Tibial artery (tissue), 4 donors: Measurements from ENCODE around the gene POLK.
"Not testable (repeated sequence)": the region's sequence is repeated elsewhere in the genome, so short reads cannot be mapped to it uniquely, and the experiment has no call there.

Experiments used
- DNase-seq, 2 donors: peaks; one replicate each; pipeline ENCODE4 v3.0.0-alpha.2; 2019
- H3K27ac ChIP-seq, 2 donors: fragments of 200-600 bp; sonication (generic) in 1 of 2; 1 replicate in 1 of 2; 2 replicates in 1 of 2; pipeline ENCODE4 v1.5.1; 2018 to 2019; ENCODE audit warnings: mild to moderate bottlenecking in 1 of 2
- H3K27me3 ChIP-seq, 2 donors: fragments of 200-600 bp; sonication (generic) in 1 of 2; one replicate each; pipeline versions ENCODE4 v1.5.1 to v1.6.0; 2016 to 2019
- H3K36me3 ChIP-seq, 3 donors: fragments of 200-600 bp; sonication (generic) in 2 of 3; one replicate each; pipeline ENCODE4 v1.5.1; 2016 to 2019; ENCODE audit warnings: mild to moderate bottlenecking in 2 of 3
- H3K4me1 ChIP-seq, 4 donors: fragments of 200-600 bp; sonication (generic) in 2 of 4; 1 replicate in 3 of 4; 2 replicates in 1 of 4; pipeline ENCODE4 v1.5.1; 2016 to 2019
- H3K4me3 ChIP-seq, 2 donors: fragments of 200-600 bp; sonication (generic) in 1 of 2; 1 replicate in 1 of 2; 2 replicates in 1 of 2; pipeline ENCODE4 v1.5.1; 2018 to 2019; ENCODE audit warnings: mild to moderate bottlenecking in 2 of 2
- H3K9me3 ChIP-seq, 3 donors: fragments of 200-600 bp; sonication (generic) in 1 of 3; one replicate each; pipeline ENCODE4 v1.5.1; 2016 to 2019
- intact Hi-C: fragments of 100-400 bp; cut with DNase I; formaldehyde crosslinking; loops from one replicate; pipeline ENCODE4 v1.15.0; 2023; ENCODE audit warnings: low total_unique reads
- TF ChIP-seq, protein P1 (sequence below), 2 experiments: fragments of 200-600 bp in 1 of 2; fragments of 450-650 bp in 1 of 2; IDR thresholded peaks; one replicate each; pipeline ENCODE4 v1.5.1; 2017 to 2019; ENCODE audit warnings: antibody characterized with exemption in 2 of 2, mild to moderate bottlenecking in 1 of 2, moderate library complexity in 1 of 2

POLK gene

DNA sequence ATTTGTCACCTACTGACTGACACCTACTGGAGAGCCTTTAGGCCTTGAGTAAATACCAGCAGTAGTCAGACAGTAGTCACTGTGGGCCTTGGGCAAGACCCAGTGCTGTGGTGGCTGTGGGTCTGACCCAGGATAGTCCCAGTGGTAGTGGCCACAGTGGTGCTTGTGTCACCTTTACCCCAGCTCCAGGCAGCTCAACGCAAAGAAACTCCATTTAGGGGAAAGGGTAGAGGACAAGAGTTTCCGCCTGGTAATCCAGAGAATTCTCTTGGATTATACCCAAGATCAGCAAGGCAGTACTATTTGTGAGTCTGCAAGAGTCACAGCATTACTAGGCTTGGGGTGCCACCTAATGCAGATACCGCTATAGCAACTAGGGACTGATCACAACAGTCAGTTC, 29.2 kb upstream of the POLK start:
- Histone ChIP-seq H3K9me3 (peaks cover 0 to 12% (median 0%) of the 10 kb centered on the region in 3 donors), H3K36me3 (no peaks in the 10 kb centered on the region), H3K4me1 (peaks cover 0 to 15% (median 0%) of the 10 kb centered on the region in 4 donors), H3K27ac (no peak overlapping the region), H3K4me3 (no peak overlapping the region), H3K27me3 (no peaks in the 10 kb centered on the region)
- DNase-seq: no peak
- intact Hi-C loops: no loop called here
- TF ChIP-seq, protein P1, sequence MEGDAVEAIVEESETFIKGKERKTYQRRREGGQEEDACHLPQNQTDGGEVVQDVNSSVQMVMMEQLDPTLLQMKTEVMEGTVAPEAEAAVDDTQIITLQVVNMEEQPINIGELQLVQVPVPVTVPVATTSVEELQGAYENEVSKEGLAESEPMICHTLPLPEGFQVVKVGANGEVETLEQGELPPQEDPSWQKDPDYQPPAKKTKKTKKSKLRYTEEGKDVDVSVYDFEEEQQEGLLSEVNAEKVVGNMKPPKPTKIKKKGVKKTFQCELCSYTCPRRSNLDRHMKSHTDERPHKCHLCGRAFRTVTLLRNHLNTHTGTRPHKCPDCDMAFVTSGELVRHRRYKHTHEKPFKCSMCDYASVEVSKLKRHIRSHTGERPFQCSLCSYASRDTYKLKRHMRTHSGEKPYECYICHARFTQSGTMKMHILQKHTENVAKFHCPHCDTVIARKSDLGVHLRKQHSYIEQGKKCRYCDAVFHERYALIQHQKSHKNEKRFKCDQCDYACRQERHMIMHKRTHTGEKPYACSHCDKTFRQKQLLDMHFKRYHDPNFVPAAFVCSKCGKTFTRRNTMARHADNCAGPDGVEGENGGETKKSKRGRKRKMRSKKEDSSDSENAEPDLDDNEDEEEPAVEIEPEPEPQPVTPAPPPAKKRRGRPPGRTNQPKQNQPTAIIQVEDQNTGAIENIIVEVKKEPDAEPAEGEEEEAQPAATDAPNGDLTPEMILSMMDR (IDR thresholded peaks at IDR 0.05): no peak

DNA sequence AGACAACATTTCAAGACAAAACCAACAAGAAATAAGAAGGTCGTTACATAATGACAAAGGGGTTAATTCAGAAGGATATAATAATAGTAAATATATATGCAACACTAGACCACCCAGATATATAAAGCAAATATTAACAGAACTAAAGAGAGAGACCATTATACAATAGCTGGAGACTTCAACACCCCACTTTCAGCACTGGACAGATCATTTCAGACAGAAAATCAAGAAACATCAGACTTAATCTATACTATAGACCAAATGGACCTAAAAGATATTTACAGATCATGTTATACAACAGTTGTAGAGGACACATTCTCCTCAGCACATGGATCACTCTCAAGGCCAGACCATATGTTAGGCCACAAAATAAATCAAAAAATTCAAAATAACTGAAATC, 27.1 kb upstream of the POLK start:
- TF ChIP-seq, protein P1 (IDR thresholded peaks at IDR 0.05): no peak
- intact Hi-C loops: no loop called here
- DNase-seq: no peak
- Histone ChIP-seq H3K4me3 (no peak overlapping the region), H3K27ac (no peak overlapping the region), H3K36me3 (peaks cover 0 to 2% (median 0%) of the 10 kb centered on the region in 3 donors), H3K27me3 (no peaks in the 10 kb centered on the region), H3K9me3 (peaks cover 0 to 13% (median 0%) of the 10 kb centered on the region in 3 donors), H3K4me1 (peaks cover 0 to 15% (median 0%) of the 10 kb centered on the region in 4 donors)

DNA sequence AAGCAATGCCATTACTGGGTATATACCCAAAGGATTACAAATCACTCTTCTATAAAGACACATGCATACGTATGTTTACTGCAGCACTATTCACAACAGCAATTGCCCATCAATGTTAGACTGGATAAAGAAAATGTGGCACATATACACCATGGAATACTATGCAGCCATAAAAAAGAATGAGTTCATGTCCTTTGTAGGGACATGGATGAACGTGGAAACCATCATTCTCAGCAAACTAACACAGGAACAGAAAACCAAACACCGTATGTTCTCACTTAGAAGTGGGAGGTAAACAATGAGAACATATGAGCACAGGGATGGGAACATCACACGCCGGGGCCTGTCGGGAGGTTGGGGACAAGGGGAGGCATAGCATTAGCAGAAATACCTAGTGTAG, 21.8 kb upstream of the POLK start:
- intact Hi-C loops: not testable (repeated sequence)

DNA sequence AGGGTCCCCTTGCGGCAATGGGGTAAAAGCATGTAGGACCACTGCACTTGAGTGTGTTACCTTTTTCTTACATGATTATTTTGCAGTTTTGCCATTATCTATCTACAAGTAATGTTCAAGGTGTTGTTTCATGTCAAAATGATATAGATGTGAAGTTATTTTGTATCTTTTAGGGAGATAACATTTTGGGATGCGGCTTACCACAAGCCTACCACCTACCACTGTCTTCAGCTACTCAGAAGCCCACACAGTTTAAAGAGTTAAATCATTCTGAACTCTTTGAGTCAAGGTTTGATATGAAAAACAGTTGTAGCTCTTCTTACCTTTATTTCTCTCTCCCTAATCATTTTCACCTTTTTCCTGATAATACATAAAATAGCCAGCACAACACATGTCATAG, 20.1 kb upstream of the POLK start:
- H3K4me1 ChIP-seq: no peaks in the 10 kb centered on the region
- peaks cover 0 to 9% (median 0%) of the 10 kb centered on the region in 3 donors for H3K9me3 ChIP-seq
- peaks cover 0 to 20% (median 11%) of the 10 kb centered on the region in 3 donors for H3K36me3 ChIP-seq
- no peak overlapping the region for H3K27ac ChIP-seq
- TF ChIP-seq, protein P1 (IDR thresholded peaks at IDR 0.05): no peak
- no peak overlapping the region for H3K4me3 ChIP-seq
- intact Hi-C loops: no loop called here
- no peak for DNase-seq
- no peaks in the 10 kb centered on the region for H3K27me3 ChIP-seq

More for the DNA sequence above, 21.8 kb upstream of the POLK start:
- not testable (repeated sequence) for H3K4me1 ChIP-seq, H3K4me3 ChIP-seq, H3K27me3 ChIP-seq, DNase-seq, H3K27ac ChIP-seq
- H3K9me3 ChIP-seq: peaks cover 0 to 17% (median 0%) of the 10 kb centered on the region in 3 donors
- peaks cover 0 to 20% (median 11%) of the 10 kb centered on the region in 3 donors for H3K36me3 ChIP-seq

DNA sequence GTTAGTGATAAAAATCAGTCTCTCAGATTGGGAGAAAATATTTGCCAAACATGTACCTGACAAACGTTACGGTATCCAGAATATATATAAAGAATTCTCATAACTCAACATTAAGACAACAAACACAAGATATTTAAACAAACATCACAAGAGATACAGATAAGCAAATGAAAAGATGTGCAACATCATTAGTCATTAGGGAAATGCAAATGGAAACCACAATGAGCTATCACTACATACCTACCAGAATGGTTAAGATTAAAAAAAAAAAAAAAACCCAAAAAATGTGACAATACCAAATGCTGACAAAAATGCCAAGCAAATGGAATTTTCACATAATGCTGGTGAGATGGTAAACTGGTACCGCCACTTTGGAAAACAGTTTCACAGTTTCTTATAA, 15.7 kb upstream of the POLK start:
- Histone ChIP-seq H3K27me3 (no peaks in the 10 kb centered on the region), H3K4me1 (no peaks in the 10 kb centered on the region), H3K9me3 (no peaks in the 10 kb centered on the region), H3K27ac (no peak overlapping the region), H3K36me3 (peaks cover 0 to 16% (median 12%) of the 10 kb centered on the region in 3 donors), H3K4me3 (no peak overlapping the region)
- DNase-seq: no peak
- intact Hi-C loops: no loop called here
- TF ChIP-seq, protein P1 (IDR thresholded peaks at IDR 0.05): no peak

DNA sequence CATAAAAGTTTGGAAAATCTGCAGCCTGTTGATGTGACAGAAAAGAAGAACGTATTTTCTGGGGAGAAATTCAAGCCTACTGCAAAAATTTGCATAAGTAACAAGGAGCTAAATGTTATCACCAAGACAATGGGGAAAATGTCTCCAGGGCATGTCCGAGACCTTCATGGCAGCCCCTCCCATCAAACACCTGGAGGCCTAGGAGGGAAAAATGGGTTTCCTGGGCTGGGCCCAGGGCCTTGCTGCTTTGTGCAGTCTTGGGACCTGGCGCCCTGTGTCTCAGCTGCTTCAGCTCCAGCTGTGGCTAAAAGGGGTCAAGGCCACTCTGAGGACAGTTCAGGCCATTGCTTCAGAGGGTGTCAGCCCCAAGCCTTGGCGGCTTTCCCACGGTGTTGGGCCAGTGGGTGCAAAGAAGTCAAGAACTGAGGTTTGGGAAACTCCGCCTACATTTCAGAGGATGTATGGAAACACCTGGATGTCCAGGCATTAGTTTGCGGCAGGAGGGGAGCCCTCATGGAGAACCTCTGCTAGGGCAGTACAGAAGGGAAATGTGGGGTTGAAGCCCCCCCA, 13.4 kb upstream of the POLK start:
- no peak for DNase-seq
- intact Hi-C loops: no loop called here
- no peaks in the 10 kb centered on the region for H3K27me3 ChIP-seq
- H3K4me3 ChIP-seq: no peak overlapping the region
- no peaks in the 10 kb centered on the region for H3K4me1 ChIP-seq
- H3K36me3 ChIP-seq: peaks cover 0 to 5% (median 0%) of the 10 kb centered on the region in 3 donors
- no peaks in the 10 kb centered on the region for H3K9me3 ChIP-seq
- no peak overlapping the region for H3K27ac ChIP-seq
- TF ChIP-seq, protein P1 (IDR thresholded peaks at IDR 0.05): no peak

DNA sequence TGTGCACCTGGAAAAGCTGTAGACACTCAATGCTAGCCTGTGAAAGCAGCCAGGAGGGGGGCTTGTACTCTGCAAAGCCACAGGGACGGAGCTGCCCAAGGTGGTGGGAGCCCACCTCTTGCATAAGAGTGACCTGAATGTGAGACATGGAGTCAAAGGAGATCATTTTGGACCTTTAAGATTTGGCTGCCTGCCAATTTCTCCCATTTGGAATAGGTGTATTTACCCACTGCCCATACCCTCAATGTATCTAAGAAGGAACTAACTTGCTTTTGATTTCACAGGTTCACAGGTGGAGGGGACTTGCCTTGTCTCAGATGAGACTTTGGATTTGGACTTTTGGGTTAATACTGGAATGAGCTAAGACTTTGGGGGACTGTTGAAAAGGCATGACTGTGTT, 12.8 kb upstream of the POLK start:
- DNase-seq, H3K4me3 ChIP-seq, H3K9me3 ChIP-seq, H3K36me3 ChIP-seq, H3K27ac ChIP-seq, H3K4me1 ChIP-seq, H3K27me3 ChIP-seq, intact Hi-C loops: not testable (repeated sequence)

DNA sequence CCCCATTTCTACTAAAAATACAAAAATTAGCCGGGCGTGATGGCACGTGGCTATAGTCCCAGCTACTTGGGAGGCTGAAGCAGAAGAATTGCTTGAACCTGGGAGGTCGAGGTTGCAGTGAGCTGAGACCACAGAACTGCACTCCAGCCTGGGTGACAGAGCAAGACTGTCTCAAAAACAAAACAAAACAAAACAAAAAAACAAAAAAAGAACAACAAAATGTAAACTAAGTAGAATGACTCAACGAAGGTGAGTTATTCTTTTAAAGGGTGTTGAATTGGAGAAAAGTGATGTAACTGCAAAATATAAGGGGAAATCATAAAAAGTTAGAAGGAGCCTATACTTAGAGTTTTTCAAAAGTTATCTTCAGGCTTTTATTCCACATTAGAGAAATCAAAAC, 6.6 kb upstream of the POLK start:
- H3K9me3 ChIP-seq, intact Hi-C loops: not testable (repeated sequence)

More for the DNA sequence above, 6.6 kb upstream of the POLK start:
- not testable (repeated sequence) for H3K4me3 ChIP-seq, H3K27ac ChIP-seq, H3K27me3 ChIP-seq, H3K36me3 ChIP-seq, DNase-seq
- H3K4me1 ChIP-seq: peaks cover 0 to 22% (median 4%) of the 10 kb centered on the region in 4 donors
